GM12864 (cell line): ENCODE measurements around the gene ORC3.
"Not testable (repeated sequence)": the region's sequence is repeated elsewhere in the genome, so short reads cannot be mapped to it uniquely, and the experiment has no call there.

Source experiments
- DNase-seq: peaks from one replicate; pipeline ENCODE4 v3.0.0-alpha.2; 2011; ENCODE audit warnings: low read depth
- H3K4me3 ChIP-seq: 2 replicates; pipeline ENCODE4 v1.5.1; 2011; ENCODE audit warnings: mild to moderate bottlenecking, low read depth, low read length, control low read depth
- CTCF ChIP-seq: IDR thresholded peaks from 2 replicates; pipeline ENCODE4 v1.5.1; 2011; ENCODE audit warnings: low read depth, mild to moderate bottlenecking, moderate library complexity, low read length, control low read depth, inconsistent platforms; ENCODE audit errors: missing control alignments

ORC3 gene

DNA sequence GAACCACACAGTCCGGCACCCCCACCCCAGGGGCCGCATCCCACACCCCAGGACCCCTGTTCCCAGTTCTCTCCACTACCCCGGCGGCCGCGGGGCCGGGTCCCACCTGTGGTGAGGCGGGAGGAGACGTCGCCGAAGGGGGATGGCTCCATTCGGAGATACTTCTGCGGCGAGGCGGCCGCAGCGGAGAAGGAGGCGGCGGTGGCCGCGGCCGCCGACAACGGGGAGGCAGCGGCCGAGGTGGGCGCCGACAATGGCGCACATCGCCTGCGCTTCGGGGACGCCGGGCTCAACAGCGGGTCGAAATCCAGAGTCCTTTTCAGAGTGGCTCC, 111.4 kb downstream of the ORC3 start:
- no peak for TF ChIP-seq CTCF
- peak overlapping the region; percentile 100 for H3K4me3 ChIP-seq
- DNase-seq: no peak

- DNase-seq: peak; percentile 100
Measured at GRCh38 chr6:87701676-87702588, 112.0 kb downstream of the ORC3 start, which contains the start of gene AKIRIN2. AKIRIN2 (minus strand) TSS chr6:87702233; CDS start chr6:87701684, 549 bp downstream.

DNA sequence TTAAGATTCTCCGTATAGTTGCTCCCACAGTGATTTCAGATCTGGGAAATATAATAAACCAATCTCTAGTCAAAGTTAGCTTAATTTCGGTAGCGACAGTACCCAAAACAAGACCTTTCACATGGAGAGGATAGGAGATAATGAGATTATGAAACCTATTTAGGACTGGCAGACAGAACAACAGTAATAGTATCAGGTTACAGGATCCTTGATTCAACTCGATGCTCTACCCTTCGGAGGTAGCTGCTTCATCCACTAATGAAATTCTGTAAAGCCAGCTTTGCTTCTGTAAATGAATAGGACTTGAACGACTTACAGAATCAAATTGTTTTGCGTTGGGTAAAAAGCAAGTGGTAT, 112.6 kb downstream of the ORC3 start:
- peak overlapping the region; percentile 100 for H3K4me3 ChIP-seq
- DNase-seq: no peak

More at GRCh38 chr6:87701676-87702588, 112.0 kb downstream of the ORC3 start, which contains the start of gene AKIRIN2:
- TF ChIP-seq CTCF: no peak
- H3K4me3 ChIP-seq: peak within 1 kb of the TSS; percentile 100

GRCh38 chr6:87703039-87703438, 113.1 kb downstream of the ORC3 start:
- not testable (repeated sequence) for DNase-seq
- H3K4me3 ChIP-seq: peak overlapping the region; percentile 100

More for the DNA sequence above, 112.6 kb downstream of the ORC3 start:
- no peak for TF ChIP-seq CTCF

DNA sequence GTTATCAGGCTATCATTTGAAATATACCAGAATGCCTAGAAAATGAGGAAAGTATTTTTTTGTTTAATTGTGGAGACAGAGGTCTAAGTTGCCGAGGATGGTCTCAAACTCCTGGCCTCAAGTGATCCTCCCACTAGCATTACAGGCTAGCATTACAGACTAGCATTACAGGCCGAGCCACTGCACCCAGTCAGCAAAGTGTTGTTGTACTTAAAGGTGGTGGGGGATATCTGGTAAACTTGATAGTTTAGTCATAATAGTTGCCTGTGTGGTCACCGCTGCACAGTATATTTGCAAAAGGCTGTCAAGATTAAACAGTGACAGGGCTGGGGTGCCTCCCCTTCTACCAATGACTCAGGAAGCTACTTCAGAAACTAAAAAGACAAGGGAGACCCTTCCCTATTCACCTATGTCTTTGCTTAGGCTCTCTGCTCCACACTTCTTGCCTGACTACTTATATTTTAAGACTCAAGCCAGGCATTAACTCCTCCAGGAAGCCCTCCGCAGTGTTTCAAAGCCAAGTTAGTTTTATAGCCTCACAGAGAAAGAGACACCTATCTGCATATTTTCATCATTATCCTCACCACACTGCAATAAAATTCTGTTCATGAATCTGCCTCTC, 115.2 kb downstream of the ORC3 start:
- no peak for TF ChIP-seq CTCF
- peak; percentile 81 for DNase-seq
- H3K4me3 ChIP-seq: no peak overlapping the region

GRCh38 chr6:87706187-87706966, 116.4 kb downstream of the ORC3 start:
- no peak for DNase-seq
- no peak overlapping the region for H3K4me3 ChIP-seq
- no peak for TF ChIP-seq CTCF

- not testable (repeated sequence) for H3K4me3 ChIP-seq, DNase-seq
Measured at GRCh38 chr6:87708581-87709427, 118.9 kb downstream of the ORC3 start.
